ENCODE data around the gene JMJD1C.

- TF ChIP-seq CTCF (conservative IDR thresholded peaks at IDR 0.05; ENCODE audit: low read depth, low read length): no peak
- TF ChIP-seq EZH2 (IDR thresholded peaks at IDR 0.05; ENCODE audit: low read length, unreplicated experiment): no peak
- TF ChIP-seq EZH2phosphoT487 (IDR thresholded peaks at IDR 0.05; ENCODE audit: borderline replicate concordance, low read length): no peak
These were observed 37.1 kb upstream of the JMJD1C start for GRCh38 chr10:63502832-63503231.

Data from PC-3 (cell line).